Urinary bladder (tissue), 4 donors: ENCODE data around the gene MBD3L2B. TPM values are rescaled to one million over a fixed set of nuclear protein-coding genes. Genes with fewer than 3 reads are reported as not detected.
"Not testable (repeated sequence)": the region's sequence is repeated elsewhere in the genome, so short reads cannot be mapped to it uniquely, and the experiment has no call there.

ENCODE experiments used
- DNase-seq: peaks from one replicate; pipeline ENCODE4 v3.0.0-alpha.2; 2015; ENCODE audit errors: extremely low spot score
- H3K27ac ChIP-seq: one replicate; pipeline ENCODE4 v1.5.1; 2013; ENCODE audit warnings: low read depth, mild to moderate bottlenecking, moderate library complexity
- H3K36me3 ChIP-seq: one replicate; pipeline ENCODE4 v1.6.1; 2013; ENCODE audit warnings: mild to moderate bottlenecking, moderate library complexity; ENCODE audit not compliant: insufficient read depth
- H3K4me1 ChIP-seq: one replicate; pipeline ENCODE4 v1.6.1; 2013; ENCODE audit warnings: mild to moderate bottlenecking, moderate library complexity; ENCODE audit not compliant: insufficient read depth
- H3K4me3 ChIP-seq: one replicate; pipeline ENCODE4 v1.5.1; 2013; ENCODE audit warnings: low read depth, low read length
- WGBS: extraction: QIAGEN DNeasy Blood & Tissue Kit; methylation state at CpG from one replicate; pipeline ENCODE4 v1.1.7; 2013; 5-methylcytosine and 5-hydroxymethylcytosine counted together
- polyA plus RNA-seq: library from polyadenylated mRNA; stranded (reverse); fragments of 200-250 nt; gene quantifications from one replicate; pipeline ENCODE4 v1.2.3, GENCODE V29; 2013
- total RNA-seq: library from RNA; depleted of rRNA; stranded (reverse); fragments of >200 nt; gene quantifications from one replicate; pipeline ENCODE4 v1.2.3, GENCODE V29; 2014
- donor health status: healthy with polysubstance abuse.
- donor health status: healthy.

Gene MBD3L2B
- total RNA-seq (not detected), polyA plus RNA-seq (not detected)

DNA sequence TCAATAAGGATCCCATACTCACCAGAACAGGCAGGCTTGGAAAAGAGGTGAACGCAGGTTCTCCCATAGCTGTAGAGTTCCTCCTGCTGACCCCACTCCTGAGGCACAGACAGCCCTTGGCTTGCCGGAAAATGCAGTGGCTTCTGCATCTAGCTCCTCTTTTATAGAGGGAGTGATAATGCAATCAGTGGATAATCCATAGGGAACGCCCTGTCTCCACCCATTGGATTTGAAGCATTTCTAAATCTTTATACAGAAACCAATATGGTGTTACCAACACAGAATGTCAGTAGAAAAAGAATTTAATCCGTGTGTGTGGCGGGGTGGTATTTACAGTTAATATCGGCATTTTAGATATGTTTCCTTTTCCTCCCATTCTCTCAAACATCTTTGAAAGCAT lies at the start of gene MBD3L2B:
Gene MBD3L2B, minus strand, starts transcription at position 101 of the 400 bp plus-strand sequence. Its CDS starts 34 bp downstream, at position 67.
- H3K36me3 ChIP-seq, H3K27ac ChIP-seq, H3K4me3 ChIP-seq, H3K4me1 ChIP-seq, DNase-seq: not testable (repeated sequence)
- WGBS: no CpG with 5 or more reads among the region's 6 CpGs

DNA sequence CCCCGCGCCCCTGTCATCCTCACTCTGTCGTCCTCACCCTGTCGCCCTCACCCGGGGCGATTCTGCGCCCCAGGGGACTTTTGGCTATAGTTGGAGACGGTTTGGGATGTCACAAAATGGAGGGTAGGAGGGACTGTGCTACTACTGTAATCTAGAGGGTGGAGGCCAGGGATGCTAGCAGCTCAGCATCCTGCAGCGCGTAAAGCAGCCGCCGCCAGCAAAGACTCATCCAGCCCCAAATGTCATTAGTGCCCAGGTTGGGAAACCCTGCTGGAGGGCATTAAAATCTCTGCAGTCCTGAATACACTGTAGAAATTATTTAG lies 48.6 kb upstream of the MBD3L2B start:
- Histone ChIP-seq H3K27ac (peak overlapping the region; percentile 15), H3K4me3 (peak overlapping the region; percentile 97), H3K4me1 (no peaks in the 10 kb centered on the region), H3K36me3 (peaks cover 16% of the 10 kb centered on the region)
- no peak for DNase-seq
- WGBS: under 1% methylated on average over 12 of the region's 12 CpGs

DNA sequence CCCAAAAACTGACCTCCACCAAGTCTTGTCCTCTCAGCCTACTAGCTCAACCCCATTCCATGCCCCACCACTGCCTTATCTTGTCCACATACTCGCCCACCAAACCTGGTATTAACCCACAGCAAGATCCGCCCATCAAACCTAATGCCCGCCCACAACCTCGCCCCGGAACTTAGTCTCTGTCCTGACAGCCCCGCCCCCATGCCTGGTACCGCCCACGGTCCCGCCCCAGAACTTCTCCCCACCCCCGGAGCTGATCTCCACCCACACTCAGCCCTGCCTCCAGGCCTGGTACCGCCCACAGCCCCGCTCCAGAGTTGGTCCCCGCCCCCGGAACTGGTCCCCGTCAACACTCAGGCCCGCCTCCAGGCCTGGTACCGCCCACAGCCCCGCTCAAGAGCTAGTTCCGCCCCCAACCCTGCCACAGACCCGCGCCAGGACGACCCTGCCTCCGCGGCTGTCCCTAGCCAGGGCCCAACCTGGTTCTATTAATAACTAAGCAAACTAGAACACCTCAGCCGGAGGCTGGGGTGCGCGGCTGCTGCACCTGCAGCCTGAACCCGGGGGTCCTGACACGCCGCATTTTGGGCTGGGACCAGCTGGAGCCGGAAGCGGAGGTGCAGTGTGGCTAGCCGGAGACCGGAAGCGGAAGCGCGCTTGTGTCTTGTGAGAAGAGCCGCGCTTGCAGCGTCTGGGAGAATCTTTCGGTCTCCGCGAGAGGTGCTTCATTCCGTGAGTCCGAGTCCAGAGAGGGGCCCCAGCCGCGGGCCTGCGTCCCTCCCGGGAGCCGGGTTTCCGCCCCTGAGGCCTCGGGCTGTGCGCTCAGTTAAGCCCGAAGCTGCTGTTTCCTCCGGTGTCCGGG lies 48.0 kb upstream of the MBD3L2B start, which contains the start of gene ZNF557:
Gene ZNF557, plus strand, starts transcription at position 662 of the 862 bp plus-strand sequence. CDS start 5,372 bp downstream, outside the sequence.
- Histone ChIP-seq H3K27ac (peak within 1 kb of the TSS; percentile 15), H3K36me3 (peaks cover 12% of the 10 kb centered on the region), H3K4me1 (no peaks in the 10 kb centered on the region), H3K4me3 (peak within 1 kb of the TSS; percentile 97)
- DNase-seq: peak; percentile 92
- under 1% methylated on average over 56 of the region's 56 CpGs for WGBS

DNA sequence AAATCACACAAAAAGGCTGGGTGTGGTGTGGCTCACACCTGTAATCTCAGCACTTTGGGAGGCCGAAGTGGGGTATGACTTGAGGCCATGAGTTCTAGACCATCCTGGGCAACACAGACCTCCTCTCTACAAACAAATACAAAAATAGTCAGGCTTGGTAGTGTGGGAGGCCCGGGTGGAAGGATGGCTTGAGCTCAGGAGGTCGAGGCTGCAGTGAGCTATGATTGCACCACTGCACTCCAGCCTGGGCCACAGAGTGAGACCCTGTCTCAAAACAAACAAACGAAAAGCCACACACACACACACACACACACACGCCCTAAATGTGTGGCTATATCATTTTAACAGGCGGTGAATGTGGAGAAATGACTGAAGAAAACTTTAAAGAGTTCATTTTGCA lies 47.4 kb upstream of the MBD3L2B start:
- no peak for DNase-seq
- Histone ChIP-seq H3K27ac (no peak overlapping the region), H3K36me3 (peaks cover 12% of the 10 kb centered on the region), H3K4me3 (no peak overlapping the region), H3K4me1 (no peaks in the 10 kb centered on the region)
- 86% methylated on average over 6 of the region's 6 CpGs for WGBS

DNA sequence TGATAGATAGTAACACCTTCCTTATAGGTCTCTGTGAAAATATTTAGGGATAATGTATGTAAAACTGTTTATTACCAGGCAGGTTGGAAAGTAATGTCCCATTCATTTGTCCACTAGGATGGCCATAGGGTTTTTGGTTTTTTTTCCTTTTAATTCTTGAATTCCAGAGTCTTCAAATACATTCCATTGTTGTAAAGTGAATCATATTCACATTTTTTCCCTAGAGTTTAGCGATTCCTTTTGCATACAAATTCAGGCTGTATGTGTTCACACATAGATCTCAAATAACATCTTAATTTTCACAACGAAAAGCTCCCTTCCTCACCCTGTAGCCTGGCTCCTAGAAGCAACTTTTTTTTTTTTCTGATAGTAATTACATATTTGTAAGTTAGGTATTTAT lies 46.5 kb upstream of the MBD3L2B start:
- no peak overlapping the region for H3K27ac ChIP-seq
- no peak for DNase-seq
- H3K4me1 ChIP-seq: no peaks in the 10 kb centered on the region
- H3K36me3 ChIP-seq: peaks cover 8% of the 10 kb centered on the region
- 89% methylated on average over 2 of the region's 2 CpGs for WGBS
- H3K4me3 ChIP-seq: no peak overlapping the region

DNA sequence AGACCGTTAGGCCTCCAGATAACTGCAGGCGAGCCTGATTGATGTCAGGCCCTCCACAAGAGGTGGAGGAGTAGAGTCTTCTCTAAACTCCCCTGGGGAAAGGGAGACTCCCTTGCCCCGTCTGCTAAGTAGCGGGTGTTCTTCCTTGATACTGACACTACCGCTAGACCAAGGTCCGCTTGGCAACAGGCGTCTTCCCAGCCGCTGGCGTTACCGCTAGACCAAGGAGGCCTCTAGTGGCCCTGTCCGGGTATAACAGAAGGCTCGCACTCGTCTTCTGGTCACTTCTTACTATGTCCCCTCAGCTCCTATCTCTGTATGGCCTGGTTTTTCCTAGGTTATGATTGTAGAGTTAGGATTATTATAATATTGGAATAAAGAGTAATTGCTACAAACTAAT lies 45.9 kb upstream of the MBD3L2B start:
- H3K4me3 ChIP-seq, H3K27ac ChIP-seq, DNase-seq, H3K4me1 ChIP-seq, H3K36me3 ChIP-seq: not testable (repeated sequence)
- WGBS: 50% methylated on average over 13 of the region's 13 CpGs

DNA sequence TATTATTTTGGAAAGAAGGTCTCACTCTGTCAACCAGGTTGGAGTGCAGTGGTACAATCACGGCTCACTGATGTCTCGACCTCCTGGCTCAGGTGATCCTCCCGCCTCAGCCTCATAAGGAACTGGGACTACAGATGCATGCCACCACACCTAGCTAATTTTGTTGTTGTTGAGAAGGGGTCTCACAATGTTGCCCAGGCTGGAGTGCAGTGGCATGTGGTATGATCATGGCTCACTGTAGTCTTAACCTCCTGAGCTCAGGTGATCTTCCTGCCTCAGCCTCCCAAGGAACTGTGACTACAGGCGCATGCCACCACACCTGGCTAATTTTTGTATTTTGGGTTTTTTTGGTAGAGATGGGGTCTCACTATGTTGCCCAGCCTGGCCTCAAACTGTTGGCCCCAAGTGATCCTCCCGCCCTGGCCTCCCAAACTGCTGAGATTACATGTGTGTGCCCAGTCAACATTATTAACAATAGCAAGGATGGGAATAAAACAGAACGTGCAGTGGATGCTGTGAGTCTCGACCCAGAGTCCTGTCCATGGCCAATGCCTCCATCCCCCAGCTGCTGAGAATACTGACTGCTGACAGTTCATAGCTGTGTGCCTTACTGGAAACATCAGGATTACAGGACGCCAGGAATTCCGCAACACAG lies 42.7 kb upstream of the MBD3L2B start:
- DNase-seq: no peak
- no peak overlapping the region for H3K4me3 ChIP-seq
- H3K27ac ChIP-seq: no peak overlapping the region
- no peaks in the 10 kb centered on the region for H3K36me3 ChIP-seq
- H3K4me1 ChIP-seq: no peaks in the 10 kb centered on the region
- WGBS: 92% methylated on average over 9 of the region's 9 CpGs

DNA sequence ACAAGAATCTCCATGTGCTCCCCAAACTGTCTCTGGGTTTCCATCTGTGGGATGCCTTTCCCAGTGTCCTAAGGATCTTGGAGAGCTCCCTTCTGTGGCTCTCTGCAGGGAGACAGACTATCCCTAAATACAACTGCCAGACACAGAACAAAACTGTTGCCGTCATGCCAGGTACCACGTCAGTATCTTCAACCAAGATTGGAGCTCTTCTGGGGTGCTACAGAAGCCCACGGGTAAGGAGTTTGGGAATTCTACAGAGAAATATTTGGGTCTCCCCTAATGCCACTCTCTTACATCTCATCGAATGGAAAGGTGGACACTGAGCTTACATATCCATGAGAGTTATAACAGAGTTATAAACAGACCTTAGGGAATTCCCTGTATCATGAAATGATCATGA lies 42.1 kb upstream of the MBD3L2B start:
- H3K27ac ChIP-seq: no peak overlapping the region
- no peak overlapping the region for H3K4me3 ChIP-seq
- H3K36me3 ChIP-seq: no peaks in the 10 kb centered on the region
- 81% methylated on average over 4 of the region's 4 CpGs for WGBS
- no peak for DNase-seq
- no peaks in the 10 kb centered on the region for H3K4me1 ChIP-seq

DNA sequence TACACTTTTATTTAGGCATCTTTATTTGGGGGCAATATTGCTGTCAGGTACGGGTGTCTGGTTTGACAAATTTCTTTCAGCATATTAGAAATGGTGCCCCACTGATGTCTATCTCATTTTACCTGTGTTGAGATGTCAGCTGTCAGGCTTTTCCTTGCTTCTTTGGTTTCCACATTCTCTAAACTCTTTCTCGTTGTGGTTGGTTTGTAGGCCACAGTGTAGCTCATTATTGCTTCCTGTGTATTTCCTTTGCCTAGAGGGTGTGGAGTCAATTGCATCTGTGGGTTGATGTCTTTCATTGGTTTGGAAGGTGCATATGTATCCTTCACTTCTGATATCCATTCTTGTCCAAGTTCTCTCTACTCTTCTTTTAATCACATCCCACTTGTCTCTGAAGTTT lies 38.7 kb upstream of the MBD3L2B start:
- not testable (repeated sequence) for H3K27ac ChIP-seq, H3K4me1 ChIP-seq, H3K36me3 ChIP-seq, DNase-seq, H3K4me3 ChIP-seq
- WGBS: 57% methylated on average over 1 of the region's 2 CpGs

DNA sequence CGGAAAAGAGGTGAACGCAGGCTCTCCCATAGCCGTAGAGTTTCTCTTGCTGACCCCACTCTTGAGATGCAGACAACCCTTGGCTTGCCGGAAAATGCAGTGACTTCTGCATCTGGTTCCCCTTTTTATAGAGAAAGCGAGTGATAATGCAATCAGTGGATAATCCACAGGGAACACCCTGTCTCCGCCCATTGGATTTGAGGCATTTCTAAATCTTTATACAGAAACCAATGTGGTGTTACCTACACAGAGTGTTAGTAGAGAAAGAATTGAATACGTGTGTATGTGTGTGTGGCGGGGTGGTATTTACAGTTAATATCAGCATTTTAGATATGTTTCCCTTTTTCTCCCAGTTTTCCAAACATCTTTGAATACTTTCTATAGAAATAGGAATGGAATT lies 37.3 kb upstream of the MBD3L2B start, which contains the start of gene MBD3L3:
Gene MBD3L3, minus strand, starts transcription at position 101 of the 400 bp plus-strand sequence. Its CDS starts 71 bp downstream, at position 30.
- DNase-seq, H3K4me3 ChIP-seq, H3K36me3 ChIP-seq, H3K4me1 ChIP-seq, H3K27ac ChIP-seq: not testable (repeated sequence)
- WGBS: no CpG with 5 or more reads among the region's 8 CpGs

DNA sequence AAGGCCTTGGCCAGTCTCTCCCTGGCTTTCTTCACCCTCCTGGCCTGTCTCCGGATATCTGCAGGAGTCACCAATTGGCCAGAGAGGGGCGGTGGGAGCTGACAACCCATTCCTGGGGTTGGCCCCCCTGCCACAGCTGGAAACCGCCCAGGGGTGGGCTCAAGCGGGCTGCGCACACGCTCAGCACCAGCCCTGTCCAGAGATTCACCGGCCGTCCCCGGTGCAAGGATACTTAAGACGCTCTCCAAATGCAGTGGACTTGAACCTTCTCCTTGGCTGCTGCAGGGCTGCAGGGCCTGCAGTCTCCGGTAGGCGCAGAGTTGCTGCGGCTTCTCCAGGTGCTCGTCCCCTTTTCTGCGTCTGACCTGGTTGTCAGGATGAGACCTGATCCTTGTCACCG lies 35.1 kb upstream of the MBD3L2B start:
- not testable (repeated sequence) for H3K4me3 ChIP-seq, H3K27ac ChIP-seq, DNase-seq, H3K4me1 ChIP-seq, H3K36me3 ChIP-seq
- 87% methylated on average over 8 of the region's 16 CpGs for WGBS

DNA sequence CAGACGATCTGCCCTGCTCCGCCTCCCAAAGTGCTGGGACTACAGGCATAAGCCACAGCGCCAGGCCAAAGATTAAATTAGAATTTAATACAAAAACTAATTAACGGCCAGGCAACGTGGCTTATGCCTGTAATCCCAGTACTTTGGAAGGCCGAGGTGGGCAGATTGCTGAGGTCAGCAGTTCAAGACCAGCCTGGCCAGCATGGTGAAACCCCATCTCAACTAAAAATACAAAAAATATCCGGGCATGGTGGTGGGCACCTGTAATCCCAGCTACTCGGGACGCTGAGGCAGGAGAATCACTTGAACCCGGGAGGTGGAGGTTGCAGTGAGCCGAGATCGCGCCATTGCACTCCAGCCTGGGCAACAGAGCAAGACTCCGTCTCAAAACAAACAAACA lies 34.4 kb upstream of the MBD3L2B start:
- H3K4me1 ChIP-seq, H3K36me3 ChIP-seq, H3K27ac ChIP-seq, H3K4me3 ChIP-seq, DNase-seq: not testable (repeated sequence)
- WGBS: 92% methylated on average over 12 of the region's 14 CpGs

DNA sequence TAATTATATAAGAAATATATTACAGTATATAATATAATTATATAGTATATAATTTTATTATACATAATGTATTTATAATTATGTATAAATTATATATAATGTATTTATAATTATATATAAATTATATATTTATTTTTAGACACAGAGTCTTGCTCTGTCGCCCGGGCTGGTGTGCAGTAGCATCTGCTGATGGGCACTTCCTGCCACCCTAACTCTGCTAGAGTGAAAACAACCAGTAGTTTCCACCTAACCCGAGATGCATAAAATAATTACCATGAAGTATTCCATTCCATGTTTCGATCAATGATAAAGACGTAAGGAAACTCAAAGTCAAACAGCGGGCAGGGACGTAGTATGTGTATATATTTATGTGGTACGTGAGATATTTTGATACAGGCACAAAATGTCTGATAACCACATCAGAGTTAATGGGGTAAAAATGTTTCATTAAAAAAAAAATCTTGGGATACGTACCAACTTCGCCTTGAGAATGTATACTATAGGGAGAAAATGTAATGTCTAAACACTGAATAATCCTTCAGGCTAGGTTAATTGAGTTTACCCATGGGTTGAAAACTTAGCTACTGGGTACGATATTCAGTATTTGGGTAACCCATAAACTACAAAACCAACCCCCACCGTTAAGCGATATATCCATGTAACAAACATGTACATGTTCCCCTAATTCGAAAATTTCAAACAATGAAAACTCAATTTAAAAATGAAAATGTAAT lies 33.6 kb upstream of the MBD3L2B start:
- WGBS: 97% methylated on average over 12 of the region's 14 CpGs
- not testable (repeated sequence) for H3K27ac ChIP-seq

More for the DNA sequence above, 33.6 kb upstream of the MBD3L2B start:
- H3K4me3 ChIP-seq, H3K36me3 ChIP-seq, H3K4me1 ChIP-seq, DNase-seq: not testable (repeated sequence)
